H1 (cell line): ENCODE data around the gene ELMO1. TPM values are rescaled to one million over a fixed set of nuclear protein-coding genes. Genes with fewer than 3 reads are reported as not detected.

Source experiments
- CTCF ChIA-PET: fragments of 300-600 bp; sonication (Branson Sonifier 250); formaldehyde crosslinking; loops from one replicate; lab custom pipeline; 2021; ENCODE audit not compliant: partially characterized antibody; lab: Charles Lee
- POLR2A ChIA-PET: fragments of 300-600 bp; sonication (Branson Sonifier 250); formaldehyde crosslinking; loops from one replicate; lab custom pipeline; 2021; ENCODE audit warnings: inconsistent platforms; ENCODE audit not compliant: partially characterized antibody; lab: Charles Lee
- DNase-seq, 2 experiments: peaks; one replicate each; pipeline versions ENCODE4 v3.0.0 to v3.0.0-alpha.2; 2010 to 2022; ENCODE audit warnings: low spot score in 2 of 2, low read depth in 1 of 2, mixed read lengths in 1 of 2
- FAIRE-seq: peaks from 2 replicates; lab custom pipeline; 2011; peaks lifted over from hg19 to GRCh38; lab: Jason Lieb, UNC
- H2AFZ ChIP-seq: 2 replicates; pipeline ENCODE4 v1.8.1; 2012; ENCODE audit warnings: low read length, inconsistent platforms
- H2AK5ac ChIP-seq: 2 replicates; pipeline ENCODE4 v1.6.1; 2013; ENCODE audit warnings: low read depth, low read length
- H2BK120ac ChIP-seq: replicated peaks from 2 replicates; pipeline ENCODE3; 2013; ENCODE audit warnings: low read depth, low read length, inconsistent platforms
- H2BK12ac ChIP-seq: 2 replicates; pipeline ENCODE4 v1.6.1; 2013; ENCODE audit warnings: low read depth, low read length
- H2BK15ac ChIP-seq: 2 replicates; pipeline ENCODE4 v1.6.1; 2013; ENCODE audit warnings: low read length
- H2BK20ac ChIP-seq: 2 replicates; pipeline ENCODE4 v1.6.1; 2013; ENCODE audit warnings: low read length
- H2BK5ac ChIP-seq: 2 replicates; pipeline ENCODE4 v1.6.1; 2013; ENCODE audit warnings: low read depth, low read length
- H3K14ac ChIP-seq: 2 replicates; pipeline ENCODE4 v1.6.1; 2013; ENCODE audit warnings: inconsistent platforms; ENCODE audit not compliant: insufficient read length
- H3K18ac ChIP-seq: 2 replicates; pipeline ENCODE4 v1.6.1; 2013; ENCODE audit warnings: low read length; ENCODE audit errors: extremely low read depth
- H3K23ac ChIP-seq: 2 replicates; pipeline ENCODE4 v1.6.1; 2013; ENCODE audit warnings: inconsistent platforms; ENCODE audit not compliant: insufficient read length
- H3K23me2 ChIP-seq: 2 replicates; pipeline ENCODE4 v1.6.1; 2013; ENCODE audit warnings: low read depth, low read length
- H3K27ac ChIP-seq: 2 replicates; pipeline ENCODE4 v1.6.1; 2011; ENCODE audit warnings: low read depth, low read length, inconsistent platforms
- H3K27me3 ChIP-seq, 4 experiments: replicated peaks in 1 of 4; 1 replicate in 1 of 4; 2 replicates in 3 of 4; pipeline versions ENCODE4 v1.6.1 to v1.8.1; 2011 to 2013; ENCODE audit warnings: low read length in 3 of 4, mild to moderate bottlenecking in 3 of 4, inconsistent platforms in 2 of 4, mixed read lengths in 2 of 4, moderate library complexity in 1 of 4; ENCODE audit not compliant: control insufficient read depth in 3 of 4, insufficient read depth in 3 of 4; ENCODE audit errors: extremely low read depth in 1 of 4
- H3K36me3 ChIP-seq, 4 experiments: 2 replicates each; pipeline versions ENCODE4 v1.6.1 to v1.8.1; 2011 to 2013; ENCODE audit warnings: mild to moderate bottlenecking in 4 of 4, low read length in 3 of 4, moderate library complexity in 2 of 4, control low read depth in 1 of 4, inconsistent platforms in 1 of 4; ENCODE audit not compliant: insufficient read depth in 4 of 4, control insufficient read depth in 2 of 4
- H3K4ac ChIP-seq: replicated peaks from 2 replicates; pipeline ENCODE3; 2013; ENCODE audit warnings: low read length, low read depth, mixed read lengths, inconsistent platforms; ENCODE audit not compliant: insufficient read length
- H3K4me1 ChIP-seq, 4 experiments: replicated peaks in 1 of 4; 1 replicate in 1 of 4; 2 replicates in 3 of 4; pipeline versions ENCODE4 v1.6.1 to v1.8.1; 2011 to 2013; ENCODE audit warnings: low read length in 3 of 4, inconsistent platforms in 2 of 4, mixed read lengths in 1 of 4; ENCODE audit not compliant: insufficient read depth in 4 of 4, control insufficient read depth in 3 of 4
- H3K4me2 ChIP-seq, 2 experiments: 2 replicates each; pipeline versions ENCODE4 v1.6.1 to v1.8.1; 2011 to 2013; ENCODE audit warnings: low read depth in 2 of 2, low read length in 2 of 2, control low read depth in 1 of 2, inconsistent platforms in 1 of 2, mild to moderate bottlenecking in 1 of 2; ENCODE audit not compliant: insufficient read depth in 1 of 2
- H3K4me3 ChIP-seq, 4 experiments: fragments of 200-600, 300-600 bp in 1 of 4; sonication (generic), shearing (Covaris generic), sonication (Bioruptor Twin) in 1 of 4; 2 replicates each; pipeline versions ENCODE4 v1.5.1 to v1.8.1; 2011 to 2016; ENCODE audit warnings: low read length in 4 of 4, low read depth in 3 of 4, control low read depth in 2 of 4, inconsistent platforms in 2 of 4, mild to moderate bottlenecking in 2 of 4, mixed read lengths in 1 of 4, moderate library complexity in 1 of 4; ENCODE audit not compliant: insufficient read depth in 2 of 4; ENCODE audit errors: extremely low read depth in 1 of 4
- H3K56ac ChIP-seq: replicated peaks from 2 replicates; pipeline ENCODE3; 2013; ENCODE audit warnings: low read depth, mild to moderate bottlenecking, mixed read lengths, low read length, inconsistent platforms; ENCODE audit not compliant: insufficient read length
- H3K79me1 ChIP-seq: 2 replicates; pipeline ENCODE4 v1.6.1; 2013; ENCODE audit warnings: low read depth, low read length, control low read depth
- H3K79me2 ChIP-seq, 2 experiments: 2 replicates each; pipeline versions ENCODE4 v1.6.1 to v1.8.1; 2012 to 2013; ENCODE audit warnings: low read length in 2 of 2, mild to moderate bottlenecking in 2 of 2, inconsistent platforms in 1 of 2; ENCODE audit not compliant: insufficient read depth in 2 of 2, control insufficient read depth in 1 of 2
- H3K9ac ChIP-seq, 4 experiments: replicated peaks in 1 of 4; 1 replicate in 1 of 4; 2 replicates in 3 of 4; pipeline versions ENCODE4 v1.6.1 to v1.8.1; 2011 to 2013; ENCODE audit warnings: low read depth in 3 of 4, low read length in 3 of 4, control low read depth in 2 of 4, mild to moderate bottlenecking in 2 of 4, moderate library complexity in 2 of 4, inconsistent platforms in 1 of 4; ENCODE audit errors: extremely low read depth in 1 of 4
- H3K9me3 ChIP-seq, 2 experiments: 2 replicates each; pipeline versions ENCODE4 v1.6.1 to v1.8.1; 2012 to 2013; ENCODE audit warnings: mild to moderate bottlenecking in 2 of 2, moderate library complexity in 2 of 2, control low read depth in 1 of 2, inconsistent platforms in 1 of 2, low read depth in 1 of 2, low read length in 1 of 2, mixed read lengths in 1 of 2; ENCODE audit not compliant: insufficient read depth in 2 of 2
- H4K20me1 ChIP-seq, 2 experiments: replicated peaks in 1 of 2; 2 replicates each; pipeline versions ENCODE3 to v1.8.1; 2011 to 2013; ENCODE audit warnings: inconsistent platforms in 2 of 2, low read length in 2 of 2, mild to moderate bottlenecking in 1 of 2; ENCODE audit not compliant: insufficient read depth in 2 of 2, control insufficient read depth in 1 of 2
- H4K5ac ChIP-seq: 2 replicates; pipeline ENCODE4 v1.6.1; 2013; ENCODE audit warnings: low read length, low read depth, mixed read lengths, inconsistent platforms; ENCODE audit not compliant: insufficient read length
- H4K8ac ChIP-seq: 2 replicates; pipeline ENCODE4 v1.8.0; 2013; ENCODE audit warnings: mild to moderate bottlenecking, moderate library complexity, low read length, inconsistent platforms; ENCODE audit not compliant: insufficient read depth; ENCODE audit errors: extremely low read depth
- H4K91ac ChIP-seq: replicated peaks from 2 replicates; pipeline ENCODE3; 2013; ENCODE audit warnings: low read length, mixed read lengths, inconsistent platforms; ENCODE audit not compliant: insufficient read length
- RXRA ChIP-seq: IDR thresholded peaks from 2 replicates; pipeline ENCODE4 v1.6.1; 2011; ENCODE audit warnings: low read depth, mild to moderate bottlenecking, low read length, moderate library complexity; ENCODE audit not compliant: insufficient read depth
- SIN3A ChIP-seq, 2 experiments: IDR thresholded peaks in 1 of 2; conservative IDR thresholded peaks in 1 of 2; 2 replicates each; pipeline ENCODE4 v1.6.1; 2011 to 2012; ENCODE audit warnings: low read length in 2 of 2, improper control_type of control experiment in 1 of 2, low read depth in 1 of 2, mild to moderate bottlenecking in 1 of 2
- WGBS, 2 experiments: shearing (Covaris generic) in 1 of 2; methylation state at CpG; one replicate each; pipeline versions ENCODE4 v1.1.6 to v1.1.7; 2013 to 2015; ENCODE audit warnings: low lambda C conversion rate in 2 of 2, mixed read lengths in 2 of 2, inconsistent platforms in 1 of 2, low coverage in 1 of 2, missing lambda C conversion rate in 1 of 2; ENCODE audit not compliant: insufficient replicate concordance in 2 of 2, insufficient coverage in 1 of 2, insufficient read length in 1 of 2; ENCODE audit errors: extremely low coverage in 1 of 2, missing lambda C conversion rate in 1 of 2; 5-methylcytosine and 5-hydroxymethylcytosine counted together
- polyA plus RNA-seq, 7 experiments: library from polyadenylated mRNA; depleted of rRNA in 3 of 7; stranded (reverse) in 5 of 7; unstranded in 2 of 7; fragments of >200 nt in 5 of 7; fragments of 200-250 nt in 2 of 7; gene quantifications; 1 replicate in 5 of 7; 2 replicates in 1 of 7; 4 replicates in 1 of 7; pipeline versions ENCODE4 v1.2.1 to v1.2.3, GENCODE V29; 2011 to 2013; ENCODE audit warnings: missing spikeins in 2 of 7, mixed read lengths in 2 of 7
- total RNA-seq: library from RNA; stranded (reverse); fragmentation: NEBNext Ultra II Directional; extraction: Animal tissue kit (Norgen Biotek cat#: 25700); gene quantifications from 2 replicates; pipeline ENCODE4 v1.2.1, GENCODE V29; 2021

ELMO1 gene
- total and polyA plus RNA-seq, 2 of the 8 experiments (the other 6 are each of a cell fraction or from before 2014, with no cell fraction given) = 18.4 to 21.0 TPM

DNA sequence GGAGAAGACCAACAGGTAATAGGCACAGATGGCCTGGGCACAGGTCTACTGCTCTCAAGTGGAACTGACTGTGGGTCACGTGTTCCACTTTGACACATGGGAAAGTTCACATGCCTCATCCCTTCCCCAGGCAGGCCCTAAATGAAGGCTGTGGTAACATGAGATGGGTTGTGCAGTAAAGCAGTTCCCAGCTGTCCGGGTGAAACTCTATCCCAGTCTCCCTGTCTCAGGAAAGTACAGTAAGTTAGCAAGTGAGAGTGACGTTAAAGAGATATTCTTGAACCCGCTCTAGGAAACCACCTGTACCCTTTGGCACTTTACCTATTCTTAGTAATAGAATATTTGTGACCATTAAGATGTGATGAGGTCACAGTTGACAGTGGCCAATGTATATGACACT, 380.6 kb downstream of the ELMO1 start:
- no peak overlapping the region for H2AK5ac ChIP-seq
- H3K14ac ChIP-seq = no peak overlapping the region
- no peak overlapping the region for H2AFZ ChIP-seq
- ChIA-PET CTCF (interaction anchor here (1.2 kb wide), 1 partner anchor 80 kb away, joined by 3 read pairs; no protein-coding TSS in a partner anchor), POLR2A (no interaction called here)
- H2BK12ac ChIP-seq = no peak overlapping the region
- no peak overlapping the region for H2BK20ac ChIP-seq
- no peak overlapping the region for H4K5ac ChIP-seq
- no peak overlapping the region for H2BK15ac ChIP-seq
- H3K79me1 ChIP-seq = no peaks in the 10 kb centered on the region
- no peak for TF ChIP-seq SIN3A (conservative IDR thresholded peaks at IDR 0.05 in 1 of 2, IDR thresholded peaks at IDR 0.05 in 1 of 2; ENCODE audit: low read depth in 1 of 2, low read length in 2 of 2)
- TF ChIP-seq RXRA = no peak
- no peak overlapping the region for H4K91ac ChIP-seq
- peaks cover 2% of the 10 kb centered on the region; the same call in 1 of the 2 replicates for H3K23me2 ChIP-seq
- FAIRE-seq = no peak
- H4K20me1 ChIP-seq = no peaks in the 10 kb centered on the region
- H4K8ac ChIP-seq = no peak overlapping the region
- H3K4ac ChIP-seq = no peak overlapping the region
- H3K9ac ChIP-seq = no peak overlapping the region
- no peaks in the 10 kb centered on the region for H3K36me3 ChIP-seq
- H3K4me1 ChIP-seq = no peaks in the 10 kb centered on the region
- no peak overlapping the region for H3K18ac ChIP-seq
- H2BK5ac ChIP-seq = no peak overlapping the region
- H3K27me3 ChIP-seq = no peaks in the 10 kb centered on the region
- H3K79me2 ChIP-seq = no peaks in the 10 kb centered on the region
- H2BK120ac ChIP-seq = no peak overlapping the region
- no peak overlapping the region for H3K4me2 ChIP-seq
- H3K27ac ChIP-seq = no peak overlapping the region
- 86% methylated on average over 4 of the region's 4 CpGs; no CpG with 5 or more reads in 1 of the 2 experiments for WGBS, 2 experiments
- DNase-seq = no peak
- H3K4me3 ChIP-seq = no peak overlapping the region
- no peak overlapping the region for H3K23ac ChIP-seq
- H3K56ac ChIP-seq = no peak overlapping the region
- no peaks in the 10 kb centered on the region for H3K9me3 ChIP-seq
